NK-92 treated with Interleukin-12 subunit alpha and Interleukin-12 subunit beta, amount 100 ng/mL, for 24 hours (cell line): ENCODE measurements around the gene SMURF1.

Experiments used
- DNase-seq: peaks from one replicate; lab custom pipeline; 2025; lab: John Stamatoyannopoulos, UW

SMURF1 gene

GRCh38 chr7:98984126-98984525 is 159.8 kb downstream of the SMURF1 start:
- DNase-seq: no peak

- DNase-seq: no peak
Observed at GRCh38 chr7:98982686-98983085, 161.2 kb downstream of the SMURF1 start.

- DNase-seq: no peak
Observed at GRCh38 chr7:98981701-98982100, 162.2 kb downstream of the SMURF1 start.

GRCh38 chr7:98978672-98979071 is 165.2 kb downstream of the SMURF1 start:
- DNase-seq: no peak
